Activated CD8-positive, alpha-beta memory T cell treated with anti-CD3 and anti-CD28 coated beads for 24 hours (primary cell): ENCODE data around the gene SST.

Source experiments
- DNase-seq: peaks from one replicate; pipeline ENCODE4 v3.0.0-alpha.2; 2020

Gene SST

GRCh38 chr3:187669675-187670504 is at the start of gene SST:
TSS of gene SST (minus strand) at chr3:187670394. CDS start at chr3:187670291, 103 bp downstream.
- no peak for DNase-seq

- no peak for DNase-seq
Observed at GRCh38 chr3:187719628-187720336, 49.6 kb upstream of the SST start.

- DNase-seq: no peak
Observed at GRCh38 chr3:187718802-187719201, 48.6 kb upstream of the SST start.

- DNase-seq: no peak
Observed at GRCh38 chr3:187717572-187717971, 47.4 kb upstream of the SST start.

- peak; percentile 86 for DNase-seq
Observed at GRCh38 chr3:187714404-187714979, 44.3 kb upstream of the SST start.

- DNase-seq: no peak
Observed at GRCh38 chr3:187713504-187713903, 43.3 kb upstream of the SST start.

GRCh38 chr3:187709155-187709554 is 39.0 kb upstream of the SST start:
- no peak for DNase-seq

- DNase-seq: no peak
Observed at GRCh38 chr3:187708696-187709095, 38.5 kb upstream of the SST start.

GRCh38 chr3:187706971-187707370 is 36.8 kb upstream of the SST start:
- no peak for DNase-seq

GRCh38 chr3:187705164-187705563 is 35.0 kb upstream of the SST start:
- DNase-seq: no peak

GRCh38 chr3:187702507-187703033 is 32.4 kb upstream of the SST start, which contains the start of gene RTP2:
TSS of gene RTP2 (minus strand) at chr3:187702557. CDS start at chr3:187702128, 429 bp downstream.
- DNase-seq: no peak

GRCh38 chr3:187700249-187700648 is 30.1 kb upstream of the SST start:
- DNase-seq: no peak

- no peak for DNase-seq
Observed at GRCh38 chr3:187698499-187699399, 28.6 kb upstream of the SST start.

- no peak for DNase-seq
Observed at GRCh38 chr3:187696021-187696420, 25.8 kb upstream of the SST start.

- no peak for DNase-seq
Observed at GRCh38 chr3:187695449-187695848, 25.3 kb upstream of the SST start.

- no peak for DNase-seq
Observed at GRCh38 chr3:187694801-187695200, 24.6 kb upstream of the SST start.

GRCh38 chr3:187693431-187693830 is 23.2 kb upstream of the SST start:
- DNase-seq: no peak

- no peak for DNase-seq
Observed at GRCh38 chr3:187689984-187690383, 19.8 kb upstream of the SST start.

GRCh38 chr3:187686621-187687273 is 16.6 kb upstream of the SST start:
- no peak for DNase-seq

GRCh38 chr3:187685948-187686347 is 15.8 kb upstream of the SST start:
- DNase-seq: no peak

GRCh38 chr3:187684880-187685279 is 14.7 kb upstream of the SST start:
- no peak for DNase-seq

- no peak for DNase-seq
Observed at GRCh38 chr3:187684444-187684843, 14.2 kb upstream of the SST start.
